HG03097 (cell line): Measurements from ENCODE around the gene KIFAP3.
"Not testable (repeated sequence)": the region's sequence is repeated elsewhere in the genome, so short reads cannot be mapped to it uniquely, and the experiment has no call there.

ENCODE experiments used
- ATAC-seq: cut with Tn5 transposase; IDR thresholded peaks from one replicate; pipeline ENCODE4 v1.9.1; 2021; ENCODE audit not compliant: unreplicated experiment, low FRiP score

Gene KIFAP3

DNA sequence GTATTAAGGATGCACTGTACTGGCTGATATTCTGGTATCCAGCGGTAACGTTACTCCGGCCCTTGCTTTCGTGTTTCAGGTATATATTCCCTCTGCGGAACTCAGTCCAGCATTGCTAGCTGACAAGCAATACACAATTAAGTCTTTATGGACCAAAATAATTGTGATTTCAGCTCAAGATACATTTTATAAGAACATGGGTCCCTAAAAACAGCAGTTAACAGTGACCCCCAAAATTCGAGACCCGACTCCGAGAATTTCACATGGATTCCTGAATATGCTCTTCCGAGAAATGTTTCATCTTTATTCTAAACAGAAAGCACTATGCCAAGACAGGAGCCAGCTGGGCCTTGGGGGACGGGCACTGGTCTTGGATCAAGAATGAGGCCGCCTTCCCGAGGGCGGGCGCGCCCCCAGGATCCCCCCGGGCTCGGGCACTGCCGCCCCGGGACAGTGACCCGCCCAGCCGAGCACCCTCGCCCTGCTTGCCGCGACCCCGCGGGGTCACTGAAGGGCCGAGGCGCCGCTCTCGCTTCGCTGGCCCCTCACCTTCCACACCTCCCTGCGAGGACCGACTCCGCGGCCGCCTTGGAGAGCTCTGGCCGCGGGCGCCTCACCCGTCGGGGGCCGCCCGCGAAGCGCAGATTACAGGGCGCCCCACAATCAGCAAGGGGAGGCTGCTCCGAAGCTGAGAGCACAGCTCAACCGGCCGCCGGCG lies 181.4 kb downstream of the KIFAP3 start:
- ATAC-seq: no peak

DNA sequence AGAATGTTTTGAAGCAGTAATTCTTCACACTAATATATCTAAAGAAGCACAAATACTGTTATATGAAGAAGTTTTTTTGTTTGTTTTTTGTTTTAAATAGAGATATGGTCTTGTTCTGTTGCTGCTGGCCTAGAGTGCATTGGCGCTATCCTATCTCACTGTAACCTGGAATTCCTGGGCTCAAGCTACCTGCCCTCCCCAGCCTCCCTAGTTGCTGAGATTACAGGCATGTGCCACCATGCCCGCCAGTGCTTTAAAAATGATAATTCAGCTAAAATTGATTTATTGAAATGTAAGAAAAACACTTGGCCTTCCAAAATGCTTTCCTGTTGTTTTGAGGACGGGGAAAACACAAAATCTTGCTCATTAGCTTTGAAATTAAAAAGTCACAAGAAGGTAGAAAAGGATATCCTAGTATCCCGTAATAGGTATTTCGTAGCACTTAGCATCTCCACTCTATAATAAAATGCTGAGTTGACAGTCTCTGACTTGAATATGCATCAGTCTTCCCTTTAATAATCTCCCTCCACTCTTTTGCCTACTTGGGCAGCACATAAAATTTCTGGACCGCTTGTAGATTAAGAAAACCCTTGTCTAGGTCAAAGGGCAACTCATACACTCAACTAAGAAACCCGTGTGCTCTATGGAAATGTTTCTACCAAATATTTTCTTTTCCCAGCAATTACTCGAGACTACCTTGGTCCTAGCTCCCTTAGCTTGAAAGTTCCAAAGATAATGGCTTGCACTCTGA lies 182.1 kb downstream of the KIFAP3 start:
- no peak for ATAC-seq

- no peak for ATAC-seq
These were observed 183.0 kb downstream of the KIFAP3 start for GRCh38 chr1:169891539-169891885.

- ATAC-seq: no peak
These were observed 183.5 kb downstream of the KIFAP3 start for GRCh38 chr1:169890761-169891538.

DNA sequence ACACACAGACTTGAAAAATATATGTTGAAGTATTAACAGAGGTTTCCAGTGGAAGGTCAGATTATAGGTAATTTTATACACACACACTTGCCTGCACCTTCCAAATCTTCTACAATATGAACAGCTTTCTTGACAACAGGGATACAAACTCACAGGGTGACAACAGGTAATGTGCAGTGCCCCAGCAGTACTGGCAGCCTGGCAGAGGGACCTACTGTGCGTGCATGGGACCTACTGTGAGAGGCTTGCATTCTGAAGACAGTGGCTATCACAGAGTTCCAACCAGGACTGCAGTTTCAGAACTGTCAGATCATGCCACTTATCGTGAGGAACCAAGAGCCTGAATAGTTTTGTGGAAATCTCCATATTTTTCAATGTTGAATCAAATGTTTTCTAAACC lies 184.6 kb downstream of the KIFAP3 start:
- no peak for ATAC-seq

- ATAC-seq: no peak
These were observed 187.6 kb downstream of the KIFAP3 start for GRCh38 chr1:169886931-169887330.

GRCh38 chr1:169886422-169886821 lies 188.1 kb downstream of the KIFAP3 start:
- ATAC-seq: no peak

GRCh38 chr1:169885207-169885606 lies 189.3 kb downstream of the KIFAP3 start:
- ATAC-seq: no peak

- ATAC-seq: no peak
These were observed 189.9 kb downstream of the KIFAP3 start for GRCh38 chr1:169884634-169885033.

GRCh38 chr1:169882039-169882511 lies 192.4 kb downstream of the KIFAP3 start:
- ATAC-seq: no peak

- ATAC-seq: no peak
These were observed 195.3 kb downstream of the KIFAP3 start for GRCh38 chr1:169879034-169879840.

- ATAC-seq: no peak
These were observed 196.0 kb downstream of the KIFAP3 start for GRCh38 chr1:169878498-169878897.

- ATAC-seq: no peak
These were observed 196.5 kb downstream of the KIFAP3 start for GRCh38 chr1:169877800-169878491.

DNA sequence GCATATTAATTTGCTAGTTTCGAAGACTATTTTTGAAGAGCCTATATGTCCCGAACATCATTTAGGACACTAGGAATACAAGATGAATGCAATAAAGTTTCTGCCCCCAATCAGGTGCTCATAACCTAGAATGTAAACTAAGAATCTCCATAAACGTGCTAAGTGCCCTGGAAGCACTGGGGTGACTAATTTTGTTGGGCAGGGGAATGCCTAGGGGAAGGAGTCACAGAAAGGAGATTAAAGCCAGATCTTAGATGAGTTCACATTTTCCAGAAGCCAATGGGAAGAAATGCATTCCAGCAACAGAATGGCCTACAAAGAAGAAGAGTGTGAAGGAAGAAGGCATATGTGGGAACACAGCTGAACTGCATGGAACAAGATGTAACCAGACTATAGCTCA lies 200.3 kb downstream of the KIFAP3 start:
- ATAC-seq: no peak

DNA sequence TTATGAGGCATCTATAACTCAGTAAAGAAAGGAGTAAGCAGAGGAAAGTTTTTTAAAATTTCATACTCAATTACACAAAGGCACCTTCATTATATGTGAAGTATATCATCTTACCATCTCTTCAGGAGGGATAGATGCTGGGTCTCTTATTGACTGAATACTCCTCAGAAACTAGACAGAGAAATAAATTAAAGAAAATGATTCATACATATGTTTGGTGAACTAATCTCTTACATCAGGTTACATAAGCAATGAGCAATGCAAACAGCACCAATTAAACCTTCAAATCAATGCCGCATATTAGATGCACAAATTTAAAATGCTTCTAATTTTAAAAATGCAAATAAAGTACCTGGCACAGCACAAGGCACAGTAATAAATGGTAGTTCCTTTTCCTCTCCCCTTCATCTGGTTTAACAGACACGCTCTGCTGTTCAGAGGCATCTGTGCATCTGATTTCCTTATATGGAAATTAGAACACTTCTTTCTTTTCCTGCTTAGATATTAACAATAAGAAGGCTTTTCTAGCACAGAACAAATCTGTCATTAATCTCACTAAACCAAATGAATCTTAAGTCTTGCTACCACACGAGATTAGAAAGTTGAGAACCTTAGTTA lies 200.8 kb downstream of the KIFAP3 start:
- ATAC-seq: no peak

GRCh38 chr1:169872906-169873305 lies 201.6 kb downstream of the KIFAP3 start:
- ATAC-seq: no peak

DNA sequence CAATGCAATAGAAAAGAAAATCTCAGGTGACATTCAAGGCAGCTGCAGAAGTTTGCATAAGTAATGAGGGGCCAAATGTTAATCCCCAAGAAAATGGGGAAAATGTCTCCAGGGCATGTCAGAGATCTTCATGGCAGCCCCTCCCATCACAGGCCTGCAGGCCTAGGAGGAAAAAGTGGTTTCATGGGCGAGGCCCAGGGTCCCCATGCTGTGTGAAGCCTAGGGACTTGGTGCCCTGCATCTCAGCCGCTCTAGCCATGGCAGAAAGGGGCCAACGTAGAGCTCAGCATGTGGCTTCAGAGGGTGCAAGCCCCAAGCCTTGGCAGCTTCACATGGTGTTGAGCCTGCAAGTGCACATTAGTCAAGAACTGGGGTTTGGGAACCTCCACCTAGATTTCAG lies 202.5 kb downstream of the KIFAP3 start:
- ATAC-seq: not testable (repeated sequence)
